Stimulated activated naive CD4-positive, alpha-beta T cell treated with Interleukin-2 at 50 U/mL for 16 hours (primary cell): ENCODE measurements around the gene PRPH.
A peak's percentile ranks its signal among the peaks of the same experiment; 100 is the strongest.
"Not testable (repeated sequence)": the region's sequence is repeated elsewhere in the genome, so short reads cannot be mapped to it uniquely, and the experiment has no call there.

Experiments
- DNase-seq: peaks from one replicate; lab custom pipeline; 2025; lab: John Stamatoyannopoulos, UW

PRPH gene

DNA sequence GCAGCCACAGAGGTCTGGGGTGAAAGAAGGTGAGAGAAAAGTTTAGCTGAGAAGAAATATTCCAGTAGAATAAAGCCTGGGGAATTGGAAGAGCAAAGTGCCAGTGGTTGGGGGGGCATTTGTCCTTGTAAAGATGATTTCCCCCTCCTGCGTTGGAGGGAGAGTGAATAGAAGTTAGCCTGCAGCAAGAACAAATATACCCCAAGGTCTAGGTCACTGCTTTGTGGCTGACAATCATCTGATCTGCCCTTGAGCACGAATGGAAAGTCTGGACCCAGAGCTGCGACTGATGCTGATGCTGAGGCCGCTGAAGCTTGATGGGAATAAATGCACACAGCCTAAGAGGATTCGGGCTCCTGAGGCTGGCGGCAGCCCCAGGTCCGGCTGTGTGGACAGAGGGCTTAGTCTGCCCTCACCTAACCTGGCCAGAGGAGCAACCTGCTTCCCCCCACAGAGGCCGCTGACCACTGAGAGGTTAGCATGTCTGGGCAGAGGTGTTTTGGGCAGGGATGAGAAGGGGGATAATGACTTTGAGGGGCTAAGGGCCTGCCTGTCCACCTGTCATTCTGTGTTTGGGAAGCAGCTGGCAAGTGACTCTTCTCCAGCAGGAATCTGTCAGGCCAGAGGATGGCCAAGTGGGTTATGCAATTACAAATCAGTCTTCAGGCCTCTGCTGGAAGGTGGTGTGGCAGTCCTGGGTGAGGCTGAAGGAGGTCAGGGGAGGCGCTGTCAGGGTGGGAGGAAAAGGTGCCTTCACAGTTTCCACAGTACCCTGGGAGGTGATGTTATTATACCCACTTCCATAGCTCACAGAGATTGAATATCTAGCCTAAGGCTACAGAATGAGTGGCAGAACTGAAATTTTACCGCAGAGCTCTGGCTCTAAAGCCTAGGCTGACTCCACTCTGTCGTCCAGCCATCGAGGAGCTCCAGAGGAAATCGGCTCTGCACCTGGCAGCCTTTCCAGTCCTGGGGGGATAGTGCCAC, 18.4 kb upstream of the PRPH start:
- DNase-seq = no peak

DNA sequence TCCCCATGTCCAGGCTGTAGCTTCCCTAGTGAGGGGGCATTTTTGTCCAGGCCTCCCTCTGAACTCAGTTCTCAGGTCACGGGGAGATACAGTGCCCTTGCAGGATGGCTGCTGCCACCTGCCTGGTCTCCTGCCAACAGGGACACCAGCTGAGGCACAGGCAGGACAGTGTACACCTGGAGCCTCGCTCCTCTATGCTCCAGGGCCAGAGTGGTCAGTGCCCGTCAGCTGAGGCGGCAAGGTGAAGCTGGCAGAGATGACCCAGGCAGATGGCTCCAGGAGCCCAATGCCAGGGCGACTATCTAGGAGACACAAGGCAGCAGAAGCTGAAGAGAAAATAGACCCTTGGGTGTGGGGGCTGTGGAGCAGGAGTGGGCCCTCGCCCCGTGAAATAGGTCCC, 17.5 kb upstream of the PRPH start:
- no peak for DNase-seq

- no peak for DNase-seq
Observed at GRCh38 chr12:49279706-49280159, 15.2 kb upstream of the PRPH start.

DNA sequence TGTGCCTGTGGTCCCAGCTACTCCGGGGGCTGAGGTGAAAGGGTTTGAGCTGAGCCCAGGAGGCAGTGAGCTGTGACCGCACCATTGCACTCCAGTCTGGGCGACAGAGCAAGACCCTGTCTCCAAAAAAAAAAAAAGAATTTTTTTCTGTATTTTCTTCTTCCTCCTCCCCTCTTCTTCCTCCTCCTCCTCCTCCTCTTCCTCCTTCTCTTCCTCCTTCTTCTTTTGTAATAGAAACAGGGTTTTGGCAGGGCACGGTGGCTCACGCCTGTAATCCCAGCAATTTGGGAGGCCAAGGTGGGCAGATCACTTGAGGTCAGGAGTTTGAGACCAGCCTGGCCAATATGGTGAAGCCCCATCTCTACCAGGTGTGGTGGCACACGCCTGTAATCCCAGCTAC, 14.4 kb upstream of the PRPH start:
- DNase-seq = not testable (repeated sequence)

DNA sequence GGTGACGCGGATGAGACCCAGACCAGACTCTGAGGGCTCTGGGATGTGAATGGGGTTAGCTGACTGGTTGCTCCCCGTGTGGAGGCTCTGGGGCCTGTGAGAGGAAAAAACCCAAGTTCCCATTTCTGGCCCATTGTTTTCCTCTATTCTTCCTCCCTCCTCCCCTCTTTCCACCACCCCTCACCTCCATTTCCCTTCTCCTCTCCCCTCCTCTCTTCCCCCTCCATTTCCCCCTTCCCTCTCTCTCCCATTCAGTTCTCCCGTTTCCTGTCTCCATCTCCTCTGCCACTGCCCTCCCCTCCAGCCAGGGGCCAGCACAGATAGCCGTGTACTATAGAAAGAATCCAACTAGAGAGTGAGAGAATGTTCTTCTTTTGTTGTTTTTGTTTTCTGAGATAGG, 12.6 kb upstream of the PRPH start:
- DNase-seq = no peak

GRCh38 chr12:49282740-49283375, 12.1 kb upstream of the PRPH start:
- not testable (repeated sequence) for DNase-seq

- no peak for DNase-seq
Observed at GRCh38 chr12:49283541-49284429, 11.2 kb upstream of the PRPH start.

DNA sequence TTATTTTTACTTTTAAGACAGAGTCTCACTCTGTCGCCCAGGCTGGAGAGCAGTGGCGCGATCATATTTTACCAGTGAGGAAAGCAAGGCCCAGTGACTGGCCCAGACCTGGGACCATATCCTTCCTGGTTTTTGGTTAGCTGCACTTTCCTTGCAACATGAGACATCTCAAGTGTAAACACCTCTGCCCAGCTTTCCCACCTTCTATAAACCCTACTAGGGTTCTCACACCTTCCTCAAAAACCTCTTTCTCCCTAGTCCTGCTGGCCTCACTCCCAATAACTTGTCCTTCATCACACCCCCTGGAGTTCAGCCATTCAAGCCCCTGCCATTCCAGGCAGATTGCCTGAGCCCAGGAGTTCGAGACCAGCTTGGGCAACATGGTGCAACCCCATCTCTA, 10.3 kb upstream of the PRPH start:
- DNase-seq = no peak

DNA sequence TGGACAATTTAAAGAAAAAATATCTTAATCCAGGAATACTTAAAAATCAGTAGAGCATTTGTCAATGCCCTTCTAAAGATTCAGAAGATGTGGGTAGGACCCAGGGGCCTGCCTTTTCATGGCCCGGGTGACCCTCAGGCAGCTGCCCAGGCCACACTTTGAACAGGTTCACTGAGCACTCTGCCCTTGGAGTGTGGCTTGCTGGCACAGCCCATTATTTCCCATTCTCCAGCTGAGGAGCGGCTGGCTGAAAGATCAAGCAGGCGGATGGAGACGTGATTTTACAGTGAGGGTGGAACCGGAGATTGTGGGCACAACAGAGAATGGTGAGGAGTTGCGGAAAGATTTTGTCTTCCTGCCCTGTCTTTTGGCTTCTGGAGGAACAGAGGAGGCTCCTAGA, 7.1 kb upstream of the PRPH start:
- DNase-seq = no peak

- peak; percentile 50 for DNase-seq
Observed at GRCh38 chr12:49288412-49288853, 6.5 kb upstream of the PRPH start.

- DNase-seq = no peak
Observed at GRCh38 chr12:49288922-49289555, 5.9 kb upstream of the PRPH start.

DNA sequence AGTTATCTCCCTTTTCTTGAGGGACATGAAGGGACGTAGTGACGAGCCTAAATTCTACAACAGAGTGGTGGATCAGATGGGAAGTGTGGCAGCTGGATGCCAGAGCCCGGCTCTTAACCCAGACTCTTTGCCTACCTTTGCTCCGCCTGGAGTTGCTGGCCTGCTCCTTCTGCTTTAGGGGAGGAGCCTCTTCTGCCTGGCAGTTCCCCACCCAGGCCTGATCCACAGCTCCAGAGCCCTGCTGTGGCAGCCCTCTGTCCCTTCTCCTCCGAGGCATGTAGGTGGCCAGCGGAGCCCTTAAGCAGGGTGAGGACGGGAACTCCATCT, 2.3 kb upstream of the PRPH start:
- DNase-seq = no peak

DNA sequence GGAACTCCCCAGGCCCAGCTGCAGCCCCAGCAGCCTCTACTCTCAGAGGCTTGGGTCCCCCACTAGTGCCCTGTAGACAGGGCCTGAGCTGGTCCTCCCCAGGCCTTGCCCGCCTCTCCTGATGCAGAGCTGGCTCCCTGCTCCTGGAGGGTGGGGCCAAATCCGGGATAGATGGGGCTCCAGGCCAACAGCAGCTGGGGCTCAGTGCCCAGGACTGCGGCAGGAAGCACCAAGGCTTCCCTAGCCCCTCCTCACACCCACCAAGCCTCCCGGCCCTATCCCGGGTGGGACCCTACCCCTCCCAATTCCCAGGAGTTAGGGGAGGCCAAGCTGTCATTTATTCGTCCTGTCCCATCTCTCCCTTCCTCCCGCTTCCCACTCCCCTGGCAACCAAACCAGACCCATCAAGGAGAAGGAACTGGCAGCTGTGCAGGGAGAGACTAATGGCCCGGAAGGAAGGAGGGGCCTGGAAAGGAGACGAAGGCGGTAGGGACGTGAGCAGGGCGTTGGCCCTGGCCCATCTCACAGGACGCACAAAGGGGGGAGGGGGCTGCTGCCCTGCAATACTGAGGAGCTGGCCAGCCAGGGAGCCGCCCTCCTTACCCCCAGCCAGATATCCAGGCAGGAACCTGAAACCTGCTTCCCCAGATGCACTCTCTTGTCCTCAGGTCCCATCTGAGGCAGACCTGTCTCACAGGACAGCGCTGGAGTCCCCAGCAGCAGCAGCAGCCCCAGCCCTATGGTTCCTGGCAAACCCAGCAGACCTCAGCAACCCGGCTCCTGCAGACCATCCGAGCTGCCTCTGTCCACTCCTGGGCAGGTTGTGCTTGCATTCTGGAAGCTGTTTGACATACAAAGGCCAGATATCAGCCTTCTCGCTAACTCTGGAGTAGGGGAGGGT, 1.6 kb upstream of the PRPH start:
- DNase-seq = no peak

- no peak for DNase-seq
Observed at GRCh38 chr12:49294086-49294803, 702 bp upstream of the PRPH start.

- no peak for DNase-seq
Observed at GRCh38 chr12:49294804-49295081, 204 bp upstream of the PRPH start.

- peak; percentile 45 for DNase-seq
Observed at GRCh38 chr12:49296034-49296835, 1.3 kb downstream of the PRPH start.

GRCh38 chr12:49296836-49297694, 2.1 kb downstream of the PRPH start:
- DNase-seq = peak; percentile 23

DNA sequence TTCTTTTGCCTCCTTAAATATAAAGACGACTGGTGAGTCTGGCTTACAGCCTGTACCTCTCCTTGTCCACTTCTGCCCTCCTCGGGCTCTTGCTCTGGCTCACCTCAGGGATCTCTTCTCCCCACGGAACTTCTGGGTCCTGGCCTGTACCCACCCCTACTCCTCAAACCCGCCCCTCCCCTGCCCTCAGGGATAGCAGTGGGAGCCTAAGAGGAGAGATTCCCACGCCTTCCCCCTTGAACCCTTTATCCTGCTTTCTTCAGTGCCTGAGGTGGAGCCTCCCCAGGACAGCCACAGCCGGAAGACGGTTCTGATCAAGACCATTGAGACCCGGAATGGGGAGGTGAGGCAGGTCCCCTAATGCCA, 2.7 kb downstream of the PRPH start:
- DNase-seq = no peak

DNA sequence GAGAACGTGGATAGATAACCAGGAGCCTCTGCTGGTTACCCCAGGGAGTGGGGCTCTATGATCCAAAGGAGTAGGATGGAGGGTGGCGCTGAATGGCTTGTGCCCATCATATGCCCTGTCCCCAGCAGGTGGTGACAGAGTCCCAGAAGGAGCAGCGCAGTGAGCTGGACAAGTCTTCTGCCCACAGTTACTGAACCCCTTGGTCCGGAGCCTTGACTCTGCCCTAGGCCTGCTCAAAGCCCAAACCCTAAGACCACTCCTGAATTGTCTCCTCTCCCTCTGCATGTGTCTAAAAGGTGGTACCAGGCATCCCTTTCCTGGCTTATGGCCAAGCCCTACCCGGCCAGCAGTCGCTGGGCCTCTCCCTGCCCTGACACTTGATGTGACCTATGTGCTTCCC, 3.2 kb downstream of the PRPH start:
- no peak for DNase-seq
